ENCODE measurements around the gene MYCBP.

The MYCBP gene

DNA sequence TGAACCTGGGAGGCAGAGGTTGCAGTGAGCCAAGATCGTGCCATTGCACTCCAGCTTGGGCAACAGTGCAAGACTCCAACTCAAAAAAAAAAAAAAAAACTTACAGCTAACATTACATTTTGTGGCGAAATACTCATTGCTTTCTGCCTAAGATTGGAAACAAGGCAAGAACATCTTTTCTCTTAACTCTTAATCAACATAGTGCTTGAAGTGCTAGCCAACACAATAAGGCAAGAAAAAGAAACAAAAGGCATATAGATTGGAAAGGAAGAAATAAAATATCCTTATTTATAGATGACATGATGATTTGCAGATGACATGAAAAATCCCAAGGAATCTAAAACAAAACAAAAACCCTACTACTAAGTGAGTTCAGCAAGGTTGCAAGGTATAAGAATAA, 32.8 kb upstream of the MYCBP start:
- H3K27ac ChIP-seq (ENCODE audit: extremely low read depth, low read depth, low read length) = no peak overlapping the region
- H3K36me3 ChIP-seq (ENCODE audit: control insufficient read depth in 2 of 2, insufficient read depth in 1 of 2, low read length in 2 of 2) = no peaks in the 10 kb centered on the region
- peak; percentile 83 for TF ChIP-seq SETDB1 (IDR thresholded peaks at IDR 0.05; ENCODE audit: insufficient read length, low read length)
- TF ChIP-seq, protein P1, sequence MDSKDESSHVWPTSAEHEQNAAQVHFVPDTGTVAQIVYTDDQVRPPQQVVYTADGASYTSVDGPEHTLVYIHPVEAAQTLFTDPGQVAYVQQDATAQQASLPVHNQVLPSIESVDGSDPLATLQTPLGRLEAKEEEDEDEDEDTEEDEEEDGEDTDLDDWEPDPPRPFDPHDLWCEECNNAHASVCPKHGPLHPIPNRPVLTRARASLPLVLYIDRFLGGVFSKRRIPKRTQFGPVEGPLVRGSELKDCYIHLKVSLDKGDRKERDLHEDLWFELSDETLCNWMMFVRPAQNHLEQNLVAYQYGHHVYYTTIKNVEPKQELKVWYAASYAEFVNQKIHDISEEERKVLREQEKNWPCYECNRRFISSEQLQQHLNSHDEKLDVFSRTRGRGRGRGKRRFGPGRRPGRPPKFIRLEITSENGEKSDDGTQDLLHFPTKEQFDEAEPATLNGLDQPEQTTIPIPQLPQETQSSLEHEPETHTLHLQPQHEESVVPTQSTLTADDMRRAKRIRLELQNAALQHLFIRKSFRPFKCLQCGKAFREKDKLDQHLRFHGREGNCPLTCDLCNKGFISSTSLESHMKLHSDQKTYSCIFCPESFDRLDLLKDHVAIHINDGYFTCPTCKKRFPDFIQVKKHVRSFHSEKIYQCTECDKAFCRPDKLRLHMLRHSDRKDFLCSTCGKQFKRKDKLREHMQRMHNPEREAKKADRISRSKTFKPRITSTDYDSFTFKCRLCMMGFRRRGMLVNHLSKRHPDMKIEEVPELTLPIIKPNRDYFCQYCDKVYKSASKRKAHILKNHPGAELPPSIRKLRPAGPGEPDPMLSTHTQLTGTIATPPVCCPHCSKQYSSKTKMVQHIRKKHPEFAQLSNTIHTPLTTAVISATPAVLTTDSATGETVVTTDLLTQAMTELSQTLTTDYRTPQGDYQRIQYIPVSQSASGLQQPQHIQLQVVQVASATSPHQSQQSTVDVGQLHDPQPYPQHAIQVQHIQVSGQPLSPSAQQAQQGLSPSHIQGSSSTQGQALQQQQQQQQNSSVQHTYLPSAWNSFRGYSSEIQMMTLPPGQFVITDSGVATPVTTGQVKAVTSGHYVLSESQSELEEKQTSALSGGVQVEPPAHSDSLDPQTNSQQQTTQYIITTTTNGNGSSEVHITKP (tag by site-specific recombination; IDR thresholded peaks at IDR 0.05) = no peak
- no peaks in the 10 kb centered on the region for H3K4me1 ChIP-seq (ENCODE audit: control insufficient read depth, insufficient read depth, low read length)
- no peaks in the 10 kb centered on the region for H3K9me3 ChIP-seq (ENCODE audit: control insufficient read depth, insufficient read depth, low read depth, low read length)
- ChIA-PET CTCF (interaction anchor here (0.7 kb wide), 1 partner anchor 71 kb away, joined by 4 read pairs; no protein-coding TSS in a partner anchor), POLR2A (no interaction called here)
- no peak overlapping the region for H3K4me3 ChIP-seq (ENCODE audit: low read depth, low read length)

DNA sequence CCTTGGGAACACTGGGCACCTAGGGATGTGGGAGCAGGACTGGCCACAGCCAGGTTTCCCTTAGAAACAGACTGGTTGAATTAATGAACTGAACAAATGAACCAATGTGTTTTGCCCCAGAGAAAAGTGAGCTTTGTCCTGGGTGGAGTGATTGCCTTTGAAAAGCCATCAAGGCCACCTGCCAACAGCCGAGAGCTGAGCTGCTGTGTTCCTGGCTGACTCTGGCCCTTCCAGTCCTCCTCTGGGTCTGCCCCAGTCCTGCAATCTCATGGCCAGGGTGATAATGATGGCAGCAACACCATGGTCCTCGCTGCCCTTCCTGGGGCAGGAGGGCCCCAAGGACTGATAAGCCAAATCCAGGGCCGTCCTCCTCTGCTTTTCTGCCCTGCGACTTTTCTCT, 26.4 kb upstream of the MYCBP start:
- no peaks in the 10 kb centered on the region for H3K36me3 ChIP-seq (ENCODE audit: control insufficient read depth in 2 of 2, insufficient read depth in 1 of 2, low read length in 2 of 2)
- ChIA-PET POLR2A (no interaction called here), CTCF (no interaction called here)
- no peaks in the 10 kb centered on the region for H3K4me1 ChIP-seq (ENCODE audit: control insufficient read depth, insufficient read depth, low read length)
- H3K4me3 ChIP-seq (ENCODE audit: low read depth, low read length) = no peak overlapping the region
- TF ChIP-seq, protein P2, sequence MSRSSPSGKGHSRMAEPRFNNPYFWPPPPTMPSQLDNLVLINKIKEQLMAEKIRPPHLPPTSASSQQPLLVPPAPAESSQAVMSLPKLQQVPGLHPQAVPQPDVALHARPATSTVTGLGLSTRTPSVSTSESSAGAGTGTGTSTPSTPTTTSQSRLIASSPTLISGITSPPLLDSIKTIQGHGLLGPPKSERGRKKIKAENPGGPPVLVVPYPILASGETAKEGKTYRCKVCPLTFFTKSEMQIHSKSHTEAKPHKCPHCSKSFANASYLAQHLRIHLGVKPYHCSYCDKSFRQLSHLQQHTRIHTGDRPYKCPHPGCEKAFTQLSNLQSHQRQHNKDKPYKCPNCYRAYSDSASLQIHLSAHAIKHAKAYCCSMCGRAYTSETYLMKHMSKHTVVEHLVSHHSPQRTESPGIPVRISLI (tag by site-specific recombination; IDR thresholded peaks at IDR 0.05) = no peak
- no peak for TF ChIP-seq ZBTB21 (tag by site-specific recombination; IDR thresholded peaks at IDR 0.05)
- TF ChIP-seq, protein P3, sequence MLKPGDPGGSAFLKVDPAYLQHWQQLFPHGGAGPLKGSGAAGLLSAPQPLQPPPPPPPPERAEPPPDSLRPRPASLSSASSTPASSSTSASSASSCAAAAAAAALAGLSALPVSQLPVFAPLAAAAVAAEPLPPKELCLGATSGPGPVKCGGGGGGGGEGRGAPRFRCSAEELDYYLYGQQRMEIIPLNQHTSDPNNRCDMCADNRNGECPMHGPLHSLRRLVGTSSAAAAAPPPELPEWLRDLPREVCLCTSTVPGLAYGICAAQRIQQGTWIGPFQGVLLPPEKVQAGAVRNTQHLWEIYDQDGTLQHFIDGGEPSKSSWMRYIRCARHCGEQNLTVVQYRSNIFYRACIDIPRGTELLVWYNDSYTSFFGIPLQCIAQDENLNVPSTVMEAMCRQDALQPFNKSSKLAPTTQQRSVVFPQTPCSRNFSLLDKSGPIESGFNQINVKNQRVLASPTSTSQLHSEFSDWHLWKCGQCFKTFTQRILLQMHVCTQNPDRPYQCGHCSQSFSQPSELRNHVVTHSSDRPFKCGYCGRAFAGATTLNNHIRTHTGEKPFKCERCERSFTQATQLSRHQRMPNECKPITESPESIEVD (tag by site-specific recombination; IDR thresholded peaks at IDR 0.05) = no peak
- TF ChIP-seq ZNF274 (IDR thresholded peaks at IDR 0.05; ENCODE audit: low read length) = no peak
- no peak for TF ChIP-seq ZNF274 (tag by site-specific recombination; IDR thresholded peaks at IDR 0.05; ENCODE audit: borderline replicate concordance)
- no peak for TF ChIP-seq ZNF48 (tag by site-specific recombination; IDR thresholded peaks at IDR 0.05)
- TF ChIP-seq, protein P4, sequence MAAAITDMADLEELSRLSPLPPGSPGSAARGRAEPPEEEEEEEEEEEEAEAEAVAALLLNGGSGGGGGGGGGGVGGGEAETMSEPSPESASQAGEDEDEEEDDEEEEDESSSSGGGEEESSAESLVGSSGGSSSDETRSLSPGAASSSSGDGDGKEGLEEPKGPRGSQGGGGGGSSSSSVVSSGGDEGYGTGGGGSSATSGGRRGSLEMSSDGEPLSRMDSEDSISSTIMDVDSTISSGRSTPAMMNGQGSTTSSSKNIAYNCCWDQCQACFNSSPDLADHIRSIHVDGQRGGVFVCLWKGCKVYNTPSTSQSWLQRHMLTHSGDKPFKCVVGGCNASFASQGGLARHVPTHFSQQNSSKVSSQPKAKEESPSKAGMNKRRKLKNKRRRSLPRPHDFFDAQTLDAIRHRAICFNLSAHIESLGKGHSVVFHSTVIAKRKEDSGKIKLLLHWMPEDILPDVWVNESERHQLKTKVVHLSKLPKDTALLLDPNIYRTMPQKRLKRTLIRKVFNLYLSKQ (tag by site-specific recombination; IDR thresholded peaks at IDR 0.05; ENCODE audit: borderline replicate concordance) = no peak
- TF ChIP-seq ZIC2 (tag by site-specific recombination; IDR thresholded peaks at IDR 0.05) = no peak
- no peak overlapping the region for H3K27ac ChIP-seq (ENCODE audit: extremely low read depth, low read depth, low read length)
- no peaks in the 10 kb centered on the region for H3K9me3 ChIP-seq (ENCODE audit: control insufficient read depth, insufficient read depth, low read depth, low read length)

DNA sequence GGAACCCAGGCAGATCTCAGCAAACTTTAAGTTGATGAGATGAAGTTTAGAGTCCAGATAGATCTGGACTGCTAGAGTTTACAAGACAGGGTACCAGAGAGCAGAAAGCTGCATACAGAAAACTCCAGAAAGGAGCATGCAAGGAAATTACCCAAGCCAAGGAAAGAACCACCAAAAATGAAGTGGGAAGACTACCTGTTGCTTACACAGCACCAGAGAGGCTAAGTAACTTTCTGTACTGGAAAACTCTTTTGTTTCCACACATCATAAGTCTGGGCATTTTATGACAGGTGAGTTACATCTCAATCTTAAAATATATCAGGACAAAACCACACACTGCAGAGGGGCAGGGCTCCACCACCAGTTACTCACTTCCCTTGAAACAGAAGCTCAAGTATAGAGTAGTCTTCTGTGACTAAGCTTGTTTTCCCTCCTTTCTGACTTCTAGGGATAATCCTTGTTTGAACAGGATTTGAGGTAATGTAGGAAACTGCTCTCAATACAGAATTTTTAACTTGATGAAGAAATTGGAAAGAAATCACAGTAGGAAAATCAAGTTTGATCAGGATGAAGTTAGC, 25.6 kb upstream of the MYCBP start:
- Histone ChIP-seq H3K4me1 (ENCODE audit: control insufficient read depth, insufficient read depth, low read length) (no peaks in the 10 kb centered on the region), H3K27ac (ENCODE audit: extremely low read depth, low read depth, low read length) (no peak overlapping the region), H3K9me3 (ENCODE audit: control insufficient read depth, insufficient read depth, low read depth, low read length) (no peaks in the 10 kb centered on the region), H3K4me3 (ENCODE audit: low read depth, low read length) (no peak overlapping the region), H3K36me3 (ENCODE audit: control insufficient read depth in 2 of 2, insufficient read depth in 1 of 2, low read length in 2 of 2) (no peaks in the 10 kb centered on the region)
- TF ChIP-seq SCRT2 (tag by site-specific recombination; IDR thresholded peaks at IDR 0.05) = peak; percentile 87
- TF ChIP-seq SCRT1 (tag by site-specific recombination; IDR thresholded peaks at IDR 0.05; ENCODE audit: borderline replicate concordance) = peak; percentile 78
- no peak for TF ChIP-seq MYNN (tag by site-specific recombination; IDR thresholded peaks at IDR 0.05; ENCODE audit: borderline replicate concordance)
- ChIA-PET POLR2A (no interaction called here), CTCF (no interaction called here)
